SK-N-SH treated with all-trans-retinoic acid at 6 μM for 48 hours (cell line): ENCODE measurements around the gene ERCC2.

Experiments used
- ATAC-seq: fragments of 200-7000 bp; cut with Tn5 transposase; 3 replicates; pipeline ENCODE4 v1.9.1; 2020; ENCODE audit warnings: mild to moderate bottlenecking, moderate library complexity
- ARNTL ChIP-seq: fragments of 450-650 bp; formaldehyde crosslinking; IDR thresholded peaks from 2 replicates; pipeline ENCODE4 v1.5.0; 2020; ENCODE audit warnings: low read depth, mild to moderate bottlenecking, moderate library complexity, borderline replicate concordance
- BACH2 ChIP-seq: fragments of 250-450 bp; sonication (Bioruptor Pico); IDR thresholded peaks from 2 replicates; pipeline ENCODE4 v1.9.0; 2021; ENCODE audit warnings: mild to moderate bottlenecking, borderline replicate concordance
- CSDC2 ChIP-seq: fragments of 250-450 bp; sonication (Bioruptor Pico); IDR thresholded peaks from 2 replicates; pipeline ENCODE4 v1.5.0; 2020; ENCODE audit warnings: mild to moderate bottlenecking, moderate library complexity
- ESRRG ChIP-seq: fragments of 250-450 bp; sonication (Bioruptor Pico); IDR thresholded peaks from 2 replicates; pipeline ENCODE4 v1.6.1; 2021; ENCODE audit warnings: mild to moderate bottlenecking
- GLIS3 ChIP-seq: fragments of 250-450 bp; sonication (Bioruptor Pico); IDR thresholded peaks from 2 replicates; pipeline ENCODE4 v1.5.0; 2020; ENCODE audit warnings: mild to moderate bottlenecking, moderate library complexity
- ISL1 ChIP-seq: fragments of 250-450 bp; sonication (Bioruptor Pico); IDR thresholded peaks from 2 replicates; pipeline ENCODE4 v2.1.2; 2022; ENCODE audit warnings: mild to moderate bottlenecking, moderate library complexity
- OSR1 ChIP-seq: fragments of 250-450 bp; sonication (Bioruptor Pico); IDR thresholded peaks from 2 replicates; pipeline ENCODE4 v1.8.0; 2022; ENCODE audit warnings: moderate library complexity, mild to moderate bottlenecking, inconsistent platforms
- PPARA ChIP-seq: fragments of 250-450 bp; sonication (Bioruptor Pico); IDR thresholded peaks from 2 replicates; pipeline ENCODE4 v1.5.0; 2020; ENCODE audit warnings: mild to moderate bottlenecking, borderline replicate concordance
- RARB ChIP-seq: fragments of 250-450 bp; sonication (Bioruptor Pico); IDR thresholded peaks from 2 replicates; pipeline ENCODE4 v1.8.0; 2021; ENCODE audit warnings: mild to moderate bottlenecking, moderate library complexity
- SNAI2 ChIP-seq: fragments of 250-450 bp; sonication (Bioruptor Pico); IDR thresholded peaks from 2 replicates; pipeline ENCODE4 v1.5.0; 2020; ENCODE audit warnings: mild to moderate bottlenecking, moderate library complexity
- TCF4 ChIP-seq: fragments of 250-450 bp; sonication (Bioruptor Pico); IDR thresholded peaks from 2 replicates; pipeline ENCODE4 v1.8.0; 2021; ENCODE audit warnings: mild to moderate bottlenecking, moderate library complexity, borderline replicate concordance
- TOX ChIP-seq: fragments of 250-450 bp; sonication (Bioruptor Pico); IDR thresholded peaks from 2 replicates; pipeline ENCODE4 v1.8.0; 2021; ENCODE audit warnings: mild to moderate bottlenecking, moderate library complexity, borderline replicate concordance
- ZC3H10 ChIP-seq: fragments of 250-450 bp; sonication (Bioruptor Pico); IDR thresholded peaks from 2 replicates; pipeline ENCODE4 v1.5.1; 2021; ENCODE audit warnings: mild to moderate bottlenecking, moderate library complexity
- ZFP3 ChIP-seq: fragments of 250-450 bp; sonication (Bioruptor Pico); IDR thresholded peaks from 2 replicates; pipeline ENCODE4 v1.5.0; 2020; ENCODE audit warnings: mild to moderate bottlenecking, moderate library complexity
- ZFP30 ChIP-seq: fragments of 450-650 bp; formaldehyde crosslinking; IDR thresholded peaks from 2 replicates; pipeline ENCODE4 v1.5.0; 2022; ENCODE audit warnings: mild to moderate bottlenecking, moderate library complexity
- ZNF565 ChIP-seq: fragments of 450-650 bp; formaldehyde crosslinking; conservative IDR thresholded peaks from 2 replicates; pipeline ENCODE4 v1.5.0; 2020; ENCODE audit warnings: low read depth, mild to moderate bottlenecking, moderate library complexity
- ZNF70 ChIP-seq: fragments of 450-650 bp; formaldehyde crosslinking; IDR thresholded peaks from 2 replicates; pipeline ENCODE4 v1.5.0; 2020; ENCODE audit warnings: mild to moderate bottlenecking, moderate library complexity
- ZNF8 ChIP-seq: fragments of 450-650 bp; formaldehyde crosslinking; IDR thresholded peaks from 2 replicates; pipeline ENCODE4 v1.5.0; 2020; ENCODE audit warnings: mild to moderate bottlenecking, moderate library complexity
- TF ChIP-seq, protein P1 (sequence below): fragments of 250-450 bp; sonication (Bioruptor Pico); IDR thresholded peaks from 2 replicates; pipeline ENCODE4 v1.5.1; 2021; ENCODE audit warnings: mild to moderate bottlenecking, moderate library complexity
- TF ChIP-seq, protein P2 (sequence below): fragments of 250-450 bp; sonication (Bioruptor Pico); IDR thresholded peaks from 2 replicates; pipeline ENCODE4 v1.8.0; 2020; ENCODE audit warnings: mild to moderate bottlenecking, moderate library complexity, borderline replicate concordance
- TF ChIP-seq, protein P3 (sequence below): fragments of 250-450 bp; sonication (Bioruptor Pico); IDR thresholded peaks from 2 replicates; pipeline ENCODE4 v1.5.1; 2020; ENCODE audit warnings: low read depth, mild to moderate bottlenecking, moderate library complexity
- TF ChIP-seq, protein P4 (sequence below): fragments of 250-450 bp; sonication (Bioruptor Pico); IDR thresholded peaks from 2 replicates; pipeline ENCODE4 v1.5.0; 2020; ENCODE audit warnings: mild to moderate bottlenecking, moderate library complexity

ERCC2 gene

DNA sequence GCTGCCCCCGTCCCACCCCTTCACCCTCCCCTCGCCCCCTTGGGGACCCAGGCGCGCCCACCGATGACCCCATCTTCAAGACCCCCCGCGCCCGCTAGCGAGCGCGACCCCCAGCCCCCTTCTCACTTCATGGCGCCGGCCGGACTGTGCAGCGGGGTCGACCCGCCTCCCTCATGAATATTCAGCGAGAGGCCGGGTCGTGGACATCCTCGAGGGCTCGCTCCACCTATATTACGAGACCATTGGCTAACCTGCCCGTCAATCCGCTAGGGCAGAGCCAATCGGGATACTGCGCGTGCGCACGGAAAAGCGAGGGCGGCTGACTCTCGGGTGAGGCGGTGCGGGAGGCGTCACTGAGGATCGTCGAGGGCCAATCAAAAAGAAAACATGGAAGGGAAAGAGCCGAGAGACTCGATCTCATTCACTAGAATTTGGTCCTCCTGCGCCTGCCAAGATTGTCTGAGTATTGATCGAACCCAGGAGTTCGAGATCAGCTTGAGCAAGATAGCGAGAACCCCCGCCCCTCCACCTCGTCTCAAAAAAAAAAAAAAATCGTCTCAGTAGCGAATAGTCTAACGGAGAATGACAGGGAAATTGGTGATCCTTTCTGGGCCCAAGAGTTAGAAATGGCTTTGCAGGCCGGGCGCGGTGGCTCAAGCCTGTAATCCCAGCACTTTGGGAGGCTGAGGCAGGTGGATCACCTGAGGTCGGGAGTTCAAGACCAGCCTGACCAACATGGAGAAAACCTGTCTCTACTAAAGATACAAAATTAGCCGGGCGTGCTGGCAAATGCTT is at the start of gene ERCC2:
Gene ERCC2 (minus strand): TSS at position 164 of the 795 bp plus-strand sequence. CDS start 33 bp downstream, at position 131.
- peak; percentile 99 for ATAC-seq
- TF ChIP-seq ZNF8 (CRISPR knock-in tag) (no peak), PPARA (CRISPR knock-in tag) (no peak), RARB (CRISPR knock-in tag) (no peak), ISL1 (CRISPR knock-in tag) (no peak), ESRRG (CRISPR knock-in tag) (0 out of 2 replicates have a peak, but pooled peaks have one; percentile 35)

DNA sequence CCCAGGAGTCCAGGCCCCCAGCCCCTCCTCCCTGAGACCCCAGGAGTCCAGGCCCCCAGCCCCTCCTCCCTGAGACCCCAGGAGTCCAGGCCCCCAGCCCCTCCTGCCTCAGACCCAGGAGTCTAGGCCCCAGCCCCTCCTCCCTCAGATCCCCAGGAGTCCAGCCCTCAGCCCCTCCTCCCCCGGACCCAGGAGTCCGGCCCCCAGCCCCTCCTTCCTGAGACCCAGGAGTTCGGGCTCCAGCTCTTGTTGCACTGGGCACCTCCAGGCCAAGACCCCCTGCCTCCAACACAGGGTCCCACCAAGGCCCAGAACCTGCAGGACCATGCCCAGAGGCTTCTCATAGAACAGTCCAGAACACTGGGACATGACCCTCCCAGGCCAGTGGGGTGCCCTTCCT is 49.5 kb upstream of the ERCC2 start:
- TF ChIP-seq CSDC2 (no peak), ZNF8 (CRISPR knock-in tag) (no peak), ARNTL (CRISPR knock-in tag) (no peak), ESRRG (CRISPR knock-in tag) (no peak), ZFP3 (CRISPR knock-in tag) (no peak), ISL1 (CRISPR knock-in tag) (no peak), ZNF565 (no peak), ZC3H10 (no peak), PPARA (CRISPR knock-in tag) (no peak), ZFP30 (CRISPR knock-in tag) (no peak), TOX (CRISPR knock-in tag) (no peak), ZNF70 (CRISPR knock-in tag) (no peak)
- TF ChIP-seq, protein P1, sequence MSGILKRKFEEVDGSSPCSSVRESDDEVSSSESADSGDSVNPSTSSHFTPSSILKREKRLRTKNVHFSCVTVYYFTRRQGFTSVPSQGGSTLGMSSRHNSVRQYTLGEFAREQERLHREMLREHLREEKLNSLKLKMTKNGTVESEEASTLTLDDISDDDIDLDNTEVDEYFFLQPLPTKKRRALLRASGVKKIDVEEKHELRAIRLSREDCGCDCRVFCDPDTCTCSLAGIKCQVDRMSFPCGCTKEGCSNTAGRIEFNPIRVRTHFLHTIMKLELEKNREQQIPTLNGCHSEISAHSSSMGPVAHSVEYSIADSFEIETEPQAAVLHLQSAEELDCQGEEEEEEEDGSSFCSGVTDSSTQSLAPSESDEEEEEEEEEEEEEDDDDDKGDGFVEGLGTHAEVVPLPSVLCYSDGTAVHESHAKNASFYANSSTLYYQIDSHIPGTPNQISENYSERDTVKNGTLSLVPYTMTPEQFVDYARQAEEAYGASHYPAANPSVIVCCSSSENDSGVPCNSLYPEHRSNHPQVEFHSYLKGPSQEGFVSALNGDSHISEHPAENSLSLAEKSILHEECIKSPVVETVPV (CRISPR knock-in tag), result no peak
- TF ChIP-seq, protein P2, sequence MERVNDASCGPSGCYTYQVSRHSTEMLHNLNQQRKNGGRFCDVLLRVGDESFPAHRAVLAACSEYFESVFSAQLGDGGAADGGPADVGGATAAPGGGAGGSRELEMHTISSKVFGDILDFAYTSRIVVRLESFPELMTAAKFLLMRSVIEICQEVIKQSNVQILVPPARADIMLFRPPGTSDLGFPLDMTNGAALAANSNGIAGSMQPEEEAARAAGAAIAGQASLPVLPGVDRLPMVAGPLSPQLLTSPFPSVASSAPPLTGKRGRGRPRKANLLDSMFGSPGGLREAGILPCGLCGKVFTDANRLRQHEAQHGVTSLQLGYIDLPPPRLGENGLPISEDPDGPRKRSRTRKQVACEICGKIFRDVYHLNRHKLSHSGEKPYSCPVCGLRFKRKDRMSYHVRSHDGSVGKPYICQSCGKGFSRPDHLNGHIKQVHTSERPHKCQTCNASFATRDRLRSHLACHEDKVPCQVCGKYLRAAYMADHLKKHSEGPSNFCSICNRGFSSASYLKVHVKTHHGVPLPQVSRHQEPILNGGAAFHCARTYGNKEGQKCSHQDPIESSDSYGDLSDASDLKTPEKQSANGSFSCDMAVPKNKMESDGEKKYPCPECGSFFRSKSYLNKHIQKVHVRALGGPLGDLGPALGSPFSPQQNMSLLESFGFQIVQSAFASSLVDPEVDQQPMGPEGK (CRISPR knock-in tag), result no peak
- TF ChIP-seq, all 23 proteins: peak for 0
- no peak for ATAC-seq

DNA sequence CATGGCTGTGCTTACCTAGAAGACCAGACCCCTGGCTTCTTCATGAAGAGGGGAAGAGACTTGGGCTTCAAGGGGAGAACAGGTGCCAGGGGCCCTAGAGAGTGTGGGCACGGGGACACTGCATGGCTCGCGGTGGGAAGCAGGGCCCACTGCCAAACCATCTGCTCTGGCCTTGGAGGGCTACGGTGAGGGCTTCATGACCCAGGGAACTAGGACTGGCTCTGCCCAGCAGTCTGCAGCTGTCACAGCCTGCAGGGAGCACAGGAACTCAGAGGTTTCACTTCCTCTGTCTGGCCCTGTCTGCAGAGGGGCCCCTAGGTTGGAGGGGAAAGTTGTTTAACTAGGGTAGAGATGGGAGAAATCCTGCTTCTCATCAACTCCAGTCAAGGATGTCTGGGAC is 49.0 kb upstream of the ERCC2 start:
- no peak for ATAC-seq
- TF ChIP-seq PPARA (CRISPR knock-in tag) (no peak), ZFP30 (CRISPR knock-in tag) (no peak), ZFP3 (CRISPR knock-in tag) (no peak), OSR1 (no peak)

DNA sequence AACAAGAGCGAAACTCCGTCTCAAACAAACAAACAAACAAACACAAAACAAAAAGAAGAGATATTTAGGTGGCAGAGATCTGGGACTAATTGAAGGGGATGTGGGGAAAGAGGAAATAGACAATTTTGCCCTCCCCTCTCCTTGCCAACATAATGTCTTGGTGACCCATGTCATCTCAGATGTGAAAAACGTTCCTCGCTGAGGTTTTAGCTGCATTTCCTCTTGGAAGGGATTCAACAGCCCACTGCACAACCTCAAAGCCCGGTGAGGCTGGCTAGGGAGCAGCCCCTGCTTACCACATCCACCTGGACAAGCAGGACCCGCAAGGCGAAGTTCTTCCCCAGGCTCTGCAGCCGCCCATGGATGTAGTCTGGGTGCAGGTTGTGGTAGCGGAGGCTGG is 48.4 kb upstream of the ERCC2 start:
- ATAC-seq, result no peak
- TF ChIP-seq CSDC2 (no peak), ZNF8 (CRISPR knock-in tag) (no peak), BACH2 (CRISPR knock-in tag) (no peak), ISL1 (CRISPR knock-in tag) (no peak), TCF4 (CRISPR knock-in tag) (no peak), OSR1 (no peak), SNAI2 (no peak), ZNF565 (no peak), GLIS3 (CRISPR knock-in tag) (no peak), TOX (CRISPR knock-in tag) (no peak)
- TF ChIP-seq, protein P3, sequence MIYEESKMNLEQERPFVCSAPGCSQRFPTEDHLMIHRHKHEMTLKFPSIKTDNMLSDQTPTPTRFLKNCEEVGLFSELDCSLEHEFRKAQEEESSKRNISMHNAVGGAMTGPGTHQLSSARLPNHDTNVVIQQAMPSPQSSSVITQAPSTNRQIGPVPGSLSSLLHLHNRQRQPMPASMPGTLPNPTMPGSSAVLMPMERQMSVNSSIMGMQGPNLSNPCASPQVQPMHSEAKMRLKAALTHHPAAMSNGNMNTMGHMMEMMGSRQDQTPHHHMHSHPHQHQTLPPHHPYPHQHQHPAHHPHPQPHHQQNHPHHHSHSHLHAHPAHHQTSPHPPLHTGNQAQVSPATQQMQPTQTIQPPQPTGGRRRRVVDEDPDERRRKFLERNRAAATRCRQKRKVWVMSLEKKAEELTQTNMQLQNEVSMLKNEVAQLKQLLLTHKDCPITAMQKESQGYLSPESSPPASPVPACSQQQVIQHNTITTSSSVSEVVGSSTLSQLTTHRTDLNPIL (CRISPR knock-in tag), result no peak
- TF ChIP-seq, protein P4, sequence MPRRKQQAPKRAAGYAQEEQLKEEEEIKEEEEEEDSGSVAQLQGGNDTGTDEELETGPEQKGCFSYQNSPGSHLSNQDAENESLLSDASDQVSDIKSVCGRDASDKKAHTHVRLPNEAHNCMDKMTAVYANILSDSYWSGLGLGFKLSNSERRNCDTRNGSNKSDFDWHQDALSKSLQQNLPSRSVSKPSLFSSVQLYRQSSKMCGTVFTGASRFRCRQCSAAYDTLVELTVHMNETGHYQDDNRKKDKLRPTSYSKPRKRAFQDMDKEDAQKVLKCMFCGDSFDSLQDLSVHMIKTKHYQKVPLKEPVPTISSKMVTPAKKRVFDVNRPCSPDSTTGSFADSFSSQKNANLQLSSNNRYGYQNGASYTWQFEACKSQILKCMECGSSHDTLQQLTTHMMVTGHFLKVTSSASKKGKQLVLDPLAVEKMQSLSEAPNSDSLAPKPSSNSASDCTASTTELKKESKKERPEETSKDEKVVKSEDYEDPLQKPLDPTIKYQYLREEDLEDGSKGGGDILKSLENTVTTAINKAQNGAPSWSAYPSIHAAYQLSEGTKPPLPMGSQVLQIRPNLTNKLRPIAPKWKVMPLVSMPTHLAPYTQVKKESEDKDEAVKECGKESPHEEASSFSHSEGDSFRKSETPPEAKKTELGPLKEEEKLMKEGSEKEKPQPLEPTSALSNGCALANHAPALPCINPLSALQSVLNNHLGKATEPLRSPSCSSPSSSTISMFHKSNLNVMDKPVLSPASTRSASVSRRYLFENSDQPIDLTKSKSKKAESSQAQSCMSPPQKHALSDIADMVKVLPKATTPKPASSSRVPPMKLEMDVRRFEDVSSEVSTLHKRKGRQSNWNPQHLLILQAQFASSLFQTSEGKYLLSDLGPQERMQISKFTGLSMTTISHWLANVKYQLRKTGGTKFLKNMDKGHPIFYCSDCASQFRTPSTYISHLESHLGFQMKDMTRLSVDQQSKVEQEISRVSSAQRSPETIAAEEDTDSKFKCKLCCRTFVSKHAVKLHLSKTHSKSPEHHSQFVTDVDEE, result no peak
